Vagina (tissue), 2 donors: ENCODE data around the gene CHMP6. TPM values are rescaled to one million over a fixed set of nuclear protein-coding genes. Genes with fewer than 3 reads are reported as not detected.
A peak's percentile ranks its signal among the peaks of the same experiment; 100 is the strongest.

Experiments
- DNase-seq, 2 donors: peaks; one replicate each; pipeline ENCODE4 v3.0.0-alpha.2; 2017; ENCODE audit errors: extremely low spot score in 2 of 2
- H3K27ac ChIP-seq: fragments of 200-600 bp; sonication (generic); one replicate; pipeline ENCODE4 v1.5.1; 2019
- H3K27me3 ChIP-seq: fragments of 200-600 bp; sonication (generic); one replicate; pipeline ENCODE4 v1.5.1; 2019
- H3K36me3 ChIP-seq, 2 donors: fragments of 200-600 bp; sonication (generic); one replicate each; pipeline ENCODE4 v1.5.1; 2017 to 2019
- H3K4me1 ChIP-seq: fragments of 200-600 bp; sonication (generic); one replicate; pipeline ENCODE4 v1.5.1; 2019
- H3K4me3 ChIP-seq, 2 donors: fragments of 200-600 bp; sonication (generic); 1 replicate in 1 of 2; 2 replicates in 1 of 2; pipeline ENCODE4 v1.5.1; 2016 to 2019
- H3K9me3 ChIP-seq: fragments of 200-600 bp; sonication (generic); one replicate; pipeline ENCODE4 v1.5.1; 2019
- CTCF ChIP-seq, 3 experiments: fragments of 450-650 bp in 2 of 3; fragments of 200-600 bp in 1 of 3; sonication (generic) in 1 of 3; IDR thresholded peaks; one replicate each; pipeline ENCODE4 v1.5.1; 2017 to 2019; ENCODE audit warnings: antibody characterized with exemption in 3 of 3, mild to moderate bottlenecking in 2 of 3, moderate library complexity in 2 of 3
- POLR2A ChIP-seq, 2 donors: fragments of 450-650 bp; IDR thresholded peaks; one replicate each; pipeline ENCODE4 v1.6.1; 2017; ENCODE audit warnings: antibody characterized with exemption in 2 of 2, mild to moderate bottlenecking in 2 of 2, moderate library complexity in 2 of 2
- POLR2AphosphoS5 ChIP-seq, 2 donors: sonication (generic); formaldehyde crosslinking; IDR thresholded peaks; one replicate each; pipeline ENCODE4 v1.9.0; 2017; ENCODE audit warnings: antibody characterized with exemption in 2 of 2, mild to moderate bottlenecking in 2 of 2, low read depth in 1 of 2; ENCODE audit not compliant: insufficient read depth in 1 of 2
- intact Hi-C: fragments of 100-400 bp; cut with DNase I; formaldehyde crosslinking; loops from one replicate; pipeline ENCODE4 v1.15.1; 2023
- total RNA-seq: library from RNA; depleted of rRNA; stranded (reverse); fragments of >200 nt; gene quantifications from one replicate; pipeline ENCODE4 v1.2.3, GENCODE V29; 2016

The CHMP6 gene
- total RNA-seq, 1 donor from 2014 or later, result 31.7 TPM

DNA sequence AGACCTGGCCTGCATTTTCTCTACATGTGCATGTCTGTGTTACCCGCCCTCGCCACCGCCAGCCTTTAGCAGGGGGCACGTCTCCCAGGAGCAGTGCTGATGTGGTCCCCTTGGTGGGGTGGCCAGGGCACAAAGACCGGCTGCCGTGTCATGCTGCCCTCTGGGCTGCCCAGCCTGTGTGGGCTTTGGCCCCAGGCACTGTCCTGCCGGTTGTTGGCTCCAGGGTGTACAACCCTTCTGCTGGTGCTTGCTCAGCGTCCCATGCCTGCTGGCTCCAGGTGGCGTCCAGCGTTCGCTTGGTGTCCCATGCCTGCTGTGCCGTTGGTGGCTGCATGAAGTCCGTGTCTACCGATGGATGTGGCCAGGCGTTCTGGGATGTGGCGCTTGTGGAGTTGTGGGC lies 47.5 kb downstream of the CHMP6 start:
- H3K4me3 ChIP-seq, result no peak overlapping the region
- H3K9me3 ChIP-seq, result no peaks in the 10 kb centered on the region
- DNase-seq, result no peak
- H3K36me3 ChIP-seq, result no peaks in the 10 kb centered on the region
- no peak overlapping the region for H3K27ac ChIP-seq
- TF ChIP-seq CTCF (IDR thresholded peaks at IDR 0.05) (no peak), POLR2A (IDR thresholded peaks at IDR 0.05) (no peak), POLR2AphosphoS5 (IDR thresholded peaks at IDR 0.05; ENCODE audit: insufficient read depth in 1 of 2, low read depth in 1 of 2) (no peak)
- intact Hi-C loops, result no loop called here
- H3K4me1 ChIP-seq, result peaks cover 80% of the 10 kb centered on the region
- H3K27me3 ChIP-seq, result no peaks in the 10 kb centered on the region

GRCh38 chr17:81039854-81040758 lies 48.5 kb downstream of the CHMP6 start:
- H3K27me3 ChIP-seq, result no peaks in the 10 kb centered on the region
- TF ChIP-seq CTCF (IDR thresholded peaks at IDR 0.05) (no peak), POLR2A (IDR thresholded peaks at IDR 0.05) (no peak), POLR2AphosphoS5 (IDR thresholded peaks at IDR 0.05; ENCODE audit: insufficient read depth in 1 of 2, low read depth in 1 of 2) (peak in 1 of 2 donors; percentile 34)
- no peak for DNase-seq
- peak overlapping the region in 1 of 2 donors; percentile 23 for H3K4me3 ChIP-seq
- H3K27ac ChIP-seq, result peak overlapping the region; percentile 23
- intact Hi-C loops, result no loop called here
- no peaks in the 10 kb centered on the region for H3K36me3 ChIP-seq
- no peaks in the 10 kb centered on the region for H3K9me3 ChIP-seq
- peaks cover 87% of the 10 kb centered on the region for H3K4me1 ChIP-seq

GRCh38 chr17:81040791-81041337 lies 49.2 kb downstream of the CHMP6 start:
- TF ChIP-seq CTCF (IDR thresholded peaks at IDR 0.05), result no peak
- no peak for TF ChIP-seq POLR2A (IDR thresholded peaks at IDR 0.05)
- no peak for TF ChIP-seq POLR2AphosphoS5 (IDR thresholded peaks at IDR 0.05; ENCODE audit: insufficient read depth in 1 of 2, low read depth in 1 of 2)
- Histone ChIP-seq H3K4me1 (peaks cover 95% of the 10 kb centered on the region), H3K9me3 (no peaks in the 10 kb centered on the region), H3K27me3 (no peaks in the 10 kb centered on the region), H3K4me3 (peak overlapping the region in 1 of 2 donors; percentile 23), H3K27ac (peak overlapping the region; percentile 23), H3K36me3 (no peaks in the 10 kb centered on the region)
- DNase-seq, result no peak
- intact Hi-C loops, result no loop called here

- Histone ChIP-seq H3K27ac (peak overlapping the region; percentile 67), H3K4me3 (no peak overlapping the region), H3K9me3 (no peaks in the 10 kb centered on the region), H3K36me3 (no peaks in the 10 kb centered on the region), H3K27me3 (no peaks in the 10 kb centered on the region), H3K4me1 (peaks cover 88% of the 10 kb centered on the region)
- no peak for DNase-seq
- no peak for TF ChIP-seq POLR2A (IDR thresholded peaks at IDR 0.05)
- no peak for TF ChIP-seq CTCF (IDR thresholded peaks at IDR 0.05)
- no peak for TF ChIP-seq POLR2AphosphoS5 (IDR thresholded peaks at IDR 0.05; ENCODE audit: insufficient read depth in 1 of 2, low read depth in 1 of 2)
- intact Hi-C loops, result no loop called here
Observed at GRCh38 chr17:81042606-81043005, 51.0 kb downstream of the CHMP6 start.

GRCh38 chr17:81043319-81043724 lies 51.7 kb downstream of the CHMP6 start:
- Histone ChIP-seq H3K9me3 (no peaks in the 10 kb centered on the region), H3K4me1 (peaks cover 82% of the 10 kb centered on the region), H3K36me3 (no peaks in the 10 kb centered on the region), H3K27ac (peak overlapping the region; percentile 67), H3K4me3 (peak overlapping the region in 1 of 2 donors; percentile 15), H3K27me3 (no peaks in the 10 kb centered on the region)
- TF ChIP-seq POLR2AphosphoS5 (IDR thresholded peaks at IDR 0.05; ENCODE audit: insufficient read depth in 1 of 2, low read depth in 1 of 2) (no peak), CTCF (IDR thresholded peaks at IDR 0.05) (no peak), POLR2A (IDR thresholded peaks at IDR 0.05) (no peak)
- DNase-seq, result no peak
- intact Hi-C loops, result no loop called here
